ENCODE results near the gene WWTR1. TPM values are rescaled to one million over a fixed set of nuclear protein-coding genes. Genes with fewer than 3 reads are reported as not detected.

The WWTR1 gene
- total and polyA plus RNA-seq, 4 donors, result 4.5 to 11.8 (median 9.0) TPM

GRCh38 chr3:149534671-149535332, 123.0 kb downstream of the WWTR1 start:
- H3K27me3 ChIP-seq (ENCODE audit: control insufficient read depth in 4 of 4, insufficient read depth in 4 of 4, low read length in 3 of 4), result no peaks in the 10 kb centered on the region
- H3K9me3 ChIP-seq (ENCODE audit: control insufficient read depth in 4 of 4, low read length in 3 of 4), result no peaks in the 10 kb centered on the region
- 42% methylated on average over 3 of the region's 3 CpGs for WGBS
- H3K4me1 ChIP-seq (ENCODE audit: control insufficient read depth in 4 of 4, insufficient read depth in 4 of 4, low read length in 3 of 4), result peaks cover 3 to 29% (median 13%) of the 10 kb centered on the region in 4 donors
- no peaks in the 10 kb centered on the region for H3K36me3 ChIP-seq (ENCODE audit: control insufficient read depth in 4 of 4, insufficient read depth in 3 of 4, low read depth in 1 of 4, low read length in 3 of 4)
- DNase-seq (ENCODE audit: low spot score), result no peak
- no peak overlapping the region for H3K27ac ChIP-seq (ENCODE audit: low read depth in 1 of 2, low read length in 2 of 2)
- no peak overlapping the region for H3K9ac ChIP-seq (ENCODE audit: low read depth in 1 of 2, low read length in 2 of 2)
- no peak overlapping the region for H3K4me3 ChIP-seq (ENCODE audit: low read depth in 1 of 3, low read length in 3 of 3)
- no peak for TF ChIP-seq ATF3 (IDR thresholded peaks at IDR 0.05)
- no peak for TF ChIP-seq TAF1 (conservative IDR thresholded peaks at IDR 0.05)
- no peak for TF ChIP-seq FOXA2 (IDR thresholded peaks at IDR 0.05)
- TF ChIP-seq SP1 (IDR thresholded peaks at IDR 0.05), result no peak
- no peak for TF ChIP-seq MAX (IDR thresholded peaks at IDR 0.05)
- TF ChIP-seq ZBTB33 (IDR thresholded peaks at IDR 0.05), result no peak
- no peak for TF ChIP-seq HNF4A (conservative IDR thresholded peaks at IDR 0.05)
- no peak for TF ChIP-seq RAD21 (IDR thresholded peaks at IDR 0.05)
- no peak for TF ChIP-seq CTCF (IDR thresholded peaks at IDR 0.05; ENCODE audit: low read depth, low read length, missing input control)
- TF ChIP-seq RXRA (IDR thresholded peaks at IDR 0.05), result no peak
- no peak for TF ChIP-seq HNF4G (IDR thresholded peaks at IDR 0.05)

GRCh38 chr3:149534082-149534481, 123.7 kb downstream of the WWTR1 start:
- 94% methylated on average over 4 of the region's 4 CpGs for WGBS
- Histone ChIP-seq H3K9ac (ENCODE audit: low read depth in 1 of 2, low read length in 2 of 2) (no peak overlapping the region), H3K4me3 (ENCODE audit: low read depth in 1 of 3, low read length in 3 of 3) (no peak overlapping the region), H3K27me3 (ENCODE audit: control insufficient read depth in 4 of 4, insufficient read depth in 4 of 4, low read length in 3 of 4) (no peaks in the 10 kb centered on the region), H3K27ac (ENCODE audit: low read depth in 1 of 2, low read length in 2 of 2) (no peak overlapping the region), H3K9me3 (ENCODE audit: control insufficient read depth in 4 of 4, low read length in 3 of 4) (no peaks in the 10 kb centered on the region), H3K4me1 (ENCODE audit: control insufficient read depth in 4 of 4, insufficient read depth in 4 of 4, low read length in 3 of 4) (peaks cover 3 to 29% (median 13%) of the 10 kb centered on the region in 4 donors), H3K36me3 (ENCODE audit: control insufficient read depth in 4 of 4, insufficient read depth in 3 of 4, low read depth in 1 of 4, low read length in 3 of 4) (no peaks in the 10 kb centered on the region)
- no peak for DNase-seq (ENCODE audit: low spot score)
- TF ChIP-seq ATF3 (IDR thresholded peaks at IDR 0.05) (no peak), JUND (IDR thresholded peaks at IDR 0.05) (no peak), GABPA (IDR thresholded peaks at IDR 0.05 in 1 of 2, conservative IDR thresholded peaks at IDR 0.05 in 1 of 2) (no peak), EGR1 (IDR thresholded peaks at IDR 0.05; ENCODE audit: low read depth in 2 of 2) (no peak), SP1 (IDR thresholded peaks at IDR 0.05) (no peak)

All from liver (tissue), 9 donors.